Mesodermal cell (in vitro differentiated cells): Measurements from ENCODE around the gene NDFIP2.

Source experiments
- H3K27ac ChIP-seq: 2 replicates; pipeline ENCODE4 v1.7.0; 2013; ENCODE audit warnings: mild to moderate bottlenecking, low read depth, low read length, moderate library complexity; ENCODE audit not compliant: severe bottlenecking
- H3K36me3 ChIP-seq: 2 replicates; pipeline ENCODE4 v1.7.1; 2013; ENCODE audit warnings: mild to moderate bottlenecking, low read length, moderate library complexity; ENCODE audit not compliant: control insufficient read depth, insufficient read depth
- H3K4me1 ChIP-seq: one replicate; pipeline ENCODE4 v1.7.1; 2013; ENCODE audit warnings: mild to moderate bottlenecking, low read length; ENCODE audit not compliant: insufficient read depth, control insufficient read depth, poor library complexity, severe bottlenecking
- H3K4me3 ChIP-seq: 2 replicates; pipeline ENCODE4 v1.7.0; 2013; ENCODE audit warnings: low read length, control low read depth, mild to moderate bottlenecking; ENCODE audit not compliant: insufficient read depth, poor library complexity, severe bottlenecking; ENCODE audit errors: extremely low read depth
- H3K9me3 ChIP-seq: 2 replicates; pipeline ENCODE4 v1.7.1; 2013; ENCODE audit warnings: mild to moderate bottlenecking, low read length, moderate library complexity; ENCODE audit not compliant: control insufficient read depth
- WGBS, 2 experiments: methylation state at CpG; one replicate each; pipeline ENCODE4 v1.1.5; 2013; ENCODE audit warnings: missing lambda C conversion rate in 2 of 2; ENCODE audit not compliant: insufficient coverage in 2 of 2; 5-methylcytosine and 5-hydroxymethylcytosine counted together

The NDFIP2 gene

GRCh38 chr13:79533781-79534400 is 52.9 kb downstream of the NDFIP2 start:
- 92 to 94% methylated on average over 3 of the region's 6 CpGs for WGBS, 2 experiments
- no peaks in the 10 kb centered on the region for H3K4me1 ChIP-seq
- H3K36me3 ChIP-seq: peaks cover 31% of the 10 kb centered on the region
- no peak overlapping the region for H3K27ac ChIP-seq
- H3K4me3 ChIP-seq: no peak overlapping the region
- H3K9me3 ChIP-seq: no peaks in the 10 kb centered on the region

DNA sequence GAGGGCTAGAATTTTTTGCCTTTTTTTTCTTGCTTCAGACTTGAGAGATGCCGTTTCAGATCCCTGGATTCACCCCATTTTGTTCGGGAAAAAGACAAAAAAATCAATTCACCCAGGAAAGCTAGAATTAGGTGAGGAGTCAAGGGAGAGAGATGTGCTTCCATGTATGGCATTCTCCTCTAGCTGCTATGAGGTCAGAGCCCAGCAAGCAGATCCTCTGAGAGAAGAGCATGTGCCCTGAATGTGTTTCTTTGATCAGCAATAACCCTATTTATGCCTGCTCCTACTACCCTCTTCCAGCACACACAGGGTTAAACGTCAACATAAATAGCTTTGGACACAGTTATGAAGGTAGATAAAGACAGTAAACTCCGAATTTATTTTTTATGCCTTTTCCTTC is 53.6 kb downstream of the NDFIP2 start:
- H3K27ac ChIP-seq: no peak overlapping the region
- H3K4me3 ChIP-seq: no peak overlapping the region
- H3K9me3 ChIP-seq: no peaks in the 10 kb centered on the region
- WGBS, 2 experiments: 60 to 80% methylated on average over 1 of the region's 4 CpGs
- no peaks in the 10 kb centered on the region for H3K4me1 ChIP-seq
- H3K36me3 ChIP-seq: peaks cover 31% of the 10 kb centered on the region

GRCh38 chr13:79538757-79539156 is 57.8 kb downstream of the NDFIP2 start:
- no peak overlapping the region for H3K27ac ChIP-seq
- H3K4me1 ChIP-seq: no peaks in the 10 kb centered on the region
- H3K36me3 ChIP-seq: peaks cover 15% of the 10 kb centered on the region
- H3K9me3 ChIP-seq: no peaks in the 10 kb centered on the region
- no peak overlapping the region for H3K4me3 ChIP-seq
- 87 to 100% methylated on average over 3 of the region's 5 CpGs for WGBS, 2 experiments

DNA sequence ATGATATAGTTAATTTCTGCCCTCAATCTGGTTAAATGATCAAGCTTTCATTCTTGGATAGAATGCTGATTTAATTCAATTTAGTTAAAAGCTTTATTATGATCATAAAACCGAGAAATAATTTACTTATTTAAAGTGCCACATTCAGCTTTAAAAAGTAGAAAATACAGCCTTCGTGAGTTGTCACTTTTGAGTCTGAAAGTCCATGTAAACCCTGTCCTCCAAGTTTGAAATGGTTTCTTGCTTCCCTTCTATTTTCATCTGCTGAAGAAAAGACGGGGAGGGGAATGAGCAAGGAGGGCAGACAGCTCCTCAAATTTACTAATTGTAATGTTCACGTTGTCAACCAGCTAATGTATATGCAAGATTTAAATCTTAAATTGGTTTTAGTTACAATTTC is 59.5 kb downstream of the NDFIP2 start:
- 80 to 100% methylated on average over 1 to 2 of the region's 4 CpGs for WGBS, 2 experiments
- Histone ChIP-seq H3K27ac (no peak overlapping the region), H3K36me3 (peaks cover 14% of the 10 kb centered on the region)

DNA sequence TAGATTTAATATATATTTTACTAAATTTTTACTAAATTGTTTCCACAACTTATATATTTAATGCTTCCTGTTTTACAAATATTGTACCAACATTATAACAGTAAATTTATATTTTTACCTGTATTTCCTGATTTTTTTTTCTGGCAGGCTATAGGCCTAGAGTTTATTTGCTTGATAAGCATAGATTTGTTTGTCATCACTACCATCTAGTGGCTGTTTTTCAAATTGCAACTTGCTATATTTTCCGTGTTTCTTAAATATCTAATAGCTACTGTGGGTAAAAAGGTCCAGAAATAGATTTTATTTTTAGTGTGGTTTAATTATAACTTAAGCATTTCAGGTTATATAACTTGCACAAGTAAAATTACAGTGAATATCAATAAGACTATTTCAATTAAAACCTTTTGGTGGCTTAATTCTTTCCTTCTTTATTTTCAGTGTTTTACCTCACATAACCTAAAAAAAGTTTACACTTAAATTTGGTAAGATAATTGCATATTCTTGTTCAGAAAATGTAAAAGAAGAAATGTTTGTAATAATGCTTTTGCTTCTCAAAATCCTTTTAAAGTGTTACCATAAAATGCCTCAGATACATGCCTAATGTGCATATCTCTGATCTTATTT is 60.6 kb downstream of the NDFIP2 start:
- Histone ChIP-seq H3K9me3 (no peaks in the 10 kb centered on the region), H3K4me1 (no peaks in the 10 kb centered on the region), H3K4me3 (no peak overlapping the region), H3K36me3 (peaks cover 16% of the 10 kb centered on the region), H3K27ac (no peak overlapping the region)
- WGBS, 2 experiments: no CpG with 5 or more reads among the region's 1 CpG

More for the DNA sequence above, 59.5 kb downstream of the NDFIP2 start:
- Histone ChIP-seq H3K9me3 (no peaks in the 10 kb centered on the region), H3K4me3 (no peak overlapping the region), H3K4me1 (no peaks in the 10 kb centered on the region)

- no CpG with 5 or more reads among the region's 1 CpG for WGBS, 2 experiments
- peaks cover 4% of the 10 kb centered on the region for H3K36me3 ChIP-seq
- H3K9me3 ChIP-seq: no peaks in the 10 kb centered on the region
- peaks cover 4% of the 10 kb centered on the region for H3K4me1 ChIP-seq
- no peak overlapping the region for H3K4me3 ChIP-seq
- no peak overlapping the region for H3K27ac ChIP-seq
Measured at GRCh38 chr13:79543883-79544282, 62.9 kb downstream of the NDFIP2 start.

DNA sequence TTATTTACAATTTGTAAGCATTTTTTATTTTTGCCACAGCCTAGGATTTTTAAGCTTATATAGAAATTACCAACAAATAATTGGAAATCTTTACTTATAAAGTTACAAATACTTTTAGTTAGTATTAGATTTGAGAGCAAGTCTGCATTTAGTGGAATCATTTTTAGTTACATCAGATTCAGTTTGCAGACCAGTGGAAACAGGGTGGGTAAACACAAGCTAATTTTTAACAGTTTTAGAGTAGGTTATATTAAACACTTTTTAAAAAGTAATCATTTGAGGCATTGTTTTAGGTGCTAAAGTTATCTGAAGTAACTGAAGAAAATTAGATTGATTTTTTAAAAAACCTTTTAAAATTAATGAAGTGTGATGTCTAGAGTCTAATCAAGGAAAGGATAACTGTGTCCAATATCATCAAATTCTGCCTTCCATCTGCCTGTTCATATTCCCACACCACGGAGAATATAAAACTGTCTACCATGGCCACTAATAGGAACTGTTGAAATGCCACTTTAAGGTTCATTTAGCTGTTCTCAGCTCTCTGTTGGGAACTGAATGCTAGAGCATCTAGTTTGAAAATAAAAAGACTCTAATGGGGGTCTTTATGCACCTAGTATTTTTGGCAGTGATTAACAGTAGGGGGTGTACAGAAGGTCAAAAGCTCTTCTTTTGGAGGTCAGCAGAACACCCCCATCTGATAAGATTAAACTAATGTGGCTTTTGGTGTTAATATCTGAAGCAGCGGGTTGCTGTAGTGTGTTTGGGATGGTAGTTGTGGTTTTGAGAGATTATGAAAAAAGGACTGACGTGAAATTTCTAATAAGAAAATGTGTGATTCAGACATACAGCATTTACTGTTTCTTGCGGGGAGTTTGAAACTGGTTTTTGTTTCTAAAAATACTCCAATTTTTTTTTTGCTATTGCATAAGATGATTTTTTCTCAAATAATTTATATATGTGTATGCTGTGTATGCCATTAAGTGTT is 66.5 kb downstream of the NDFIP2 start:
- no peaks in the 10 kb centered on the region for H3K9me3 ChIP-seq
- H3K4me3 ChIP-seq: no peak overlapping the region
- H3K36me3 ChIP-seq: peaks cover 4% of the 10 kb centered on the region
- no peak overlapping the region for H3K27ac ChIP-seq
- 80 to 92% methylated on average over 2 of the region's 4 CpGs for WGBS, 2 experiments
- peaks cover 13% of the 10 kb centered on the region for H3K4me1 ChIP-seq

GRCh38 chr13:79548902-79549301 is 67.9 kb downstream of the NDFIP2 start:
- Histone ChIP-seq H3K4me3 (no peak overlapping the region), H3K27ac (peak overlapping the region; percentile 4), H3K9me3 (no peaks in the 10 kb centered on the region), H3K36me3 (peaks cover 4% of the 10 kb centered on the region), H3K4me1 (peaks cover 13% of the 10 kb centered on the region)

GRCh38 chr13:79549355-79550106 is 68.6 kb downstream of the NDFIP2 start:
- peak overlapping the region; percentile 60 for H3K27ac ChIP-seq
- H3K36me3 ChIP-seq: peaks cover 4% of the 10 kb centered on the region
- peaks cover 13% of the 10 kb centered on the region for H3K4me1 ChIP-seq
- no peak overlapping the region for H3K4me3 ChIP-seq
- no peaks in the 10 kb centered on the region for H3K9me3 ChIP-seq
- WGBS, 2 experiments: 63 to 71% methylated on average over 1 of the region's 2 CpGs

GRCh38 chr13:79557666-79558065 is 76.7 kb downstream of the NDFIP2 start:
- H3K36me3 ChIP-seq: peaks cover 32% of the 10 kb centered on the region
- H3K9me3 ChIP-seq: peaks cover 17% of the 10 kb centered on the region
- WGBS, 2 experiments: no CpG with 5 or more reads among the region's 2 CpGs
- H3K27ac ChIP-seq: no peak overlapping the region
- no peaks in the 10 kb centered on the region for H3K4me1 ChIP-seq
- H3K4me3 ChIP-seq: no peak overlapping the region
